Type B pancreatic cell (in vitro differentiated cells): ENCODE results near the gene TRIM44. TPM values are rescaled to one million over a fixed set of nuclear protein-coding genes. Genes with fewer than 3 reads are reported as not detected.

ENCODE experiments used
- DNase-seq: peaks from one replicate; pipeline ENCODE4 v3.0.0; 2021; ENCODE audit warnings: mixed read lengths; ENCODE audit not compliant: unreplicated experiment; ENCODE audit errors: extremely low spot score
- H3K27ac Mint-ChIP-seq: 2 replicates; pipeline ENCODE4 v1.8.0; 2021; ENCODE audit warnings: mild to moderate bottlenecking, mixed read lengths
- H3K27me3 Mint-ChIP-seq: 2 replicates; pipeline ENCODE4 v1.8.0; 2021; ENCODE audit warnings: mixed read lengths
- H3K36me3 Mint-ChIP-seq: 2 replicates; pipeline ENCODE4 v1.8.0; 2021; ENCODE audit warnings: mixed read lengths
- H3K4me1 Mint-ChIP-seq: one replicate; pipeline ENCODE4 v1.8.0; 2021; ENCODE audit warnings: mixed read lengths; ENCODE audit not compliant: unreplicated experiment
- H3K4me3 Mint-ChIP-seq: 2 replicates; pipeline ENCODE4 v1.8.0; 2021; ENCODE audit warnings: mild to moderate bottlenecking, mixed read lengths
- H3K9me3 Mint-ChIP-seq: 2 replicates; pipeline ENCODE4 v1.8.0; 2021; ENCODE audit warnings: mixed read lengths
- CTCF ChIP-seq: fragments of 200-600 bp; sonication (generic); conservative IDR thresholded peaks from 2 replicates; pipeline ENCODE4 v1.5.0; 2021; ENCODE audit warnings: antibody characterized with exemption, mild to moderate bottlenecking
- total RNA-seq: library from RNA; stranded (reverse); gene quantifications from 2 replicates; pipeline ENCODE4 v1.2.1, GENCODE V29; 2021; ENCODE audit warnings: low replicate concordance

The TRIM44 gene
- total RNA-seq, 1 donor from 2014 or later: 70.6 TPM

GRCh38 chr11:35811783-35812182, 149.2 kb downstream of the TRIM44 start:
- peaks cover 52% of the 10 kb centered on the region for H3K4me1 Mint-ChIP-seq
- no peak overlapping the region for H3K4me3 Mint-ChIP-seq

GRCh38 chr11:35812828-35813227, 150.3 kb downstream of the TRIM44 start:
- Mint-ChIP-seq H3K4me1 (peaks cover 52% of the 10 kb centered on the region), H3K36me3 (peaks cover 38% of the 10 kb centered on the region), H3K4me3 (no peak overlapping the region), H3K27ac (no peak overlapping the region), H3K9me3 (peaks cover 7% of the 10 kb centered on the region), H3K27me3 (no peaks in the 10 kb centered on the region)
- no peak for TF ChIP-seq CTCF
- no peak for DNase-seq

More at GRCh38 chr11:35811783-35812182, 149.2 kb downstream of the TRIM44 start:
- no peak for DNase-seq
- H3K27me3 Mint-ChIP-seq: no peaks in the 10 kb centered on the region
- no peak for TF ChIP-seq CTCF
- H3K9me3 Mint-ChIP-seq: no peaks in the 10 kb centered on the region
- no peak overlapping the region for H3K27ac Mint-ChIP-seq
- peaks cover 34% of the 10 kb centered on the region for H3K36me3 Mint-ChIP-seq

- TF ChIP-seq CTCF: no peak
- H3K4me1 Mint-ChIP-seq: peaks cover 46% of the 10 kb centered on the region
- H3K4me3 Mint-ChIP-seq: no peak overlapping the region
- DNase-seq: no peak
- H3K27ac Mint-ChIP-seq: no peak overlapping the region
- H3K27me3 Mint-ChIP-seq: no peaks in the 10 kb centered on the region
- H3K36me3 Mint-ChIP-seq: peaks cover 35% of the 10 kb centered on the region
- peaks cover 9% of the 10 kb centered on the region for H3K9me3 Mint-ChIP-seq
Measured at GRCh38 chr11:35814081-35814695, 151.6 kb downstream of the TRIM44 start.

- DNase-seq: no peak
- Mint-ChIP-seq H3K4me1 (peaks cover 41% of the 10 kb centered on the region), H3K36me3 (peaks cover 31% of the 10 kb centered on the region), H3K27me3 (no peaks in the 10 kb centered on the region), H3K9me3 (peaks cover 9% of the 10 kb centered on the region), H3K27ac (no peak overlapping the region), H3K4me3 (no peak overlapping the region)
- TF ChIP-seq CTCF: no peak
Measured at GRCh38 chr11:35814720-35815305, 152.2 kb downstream of the TRIM44 start.

- H3K36me3 Mint-ChIP-seq: peaks cover 31% of the 10 kb centered on the region
- H3K4me1 Mint-ChIP-seq: peaks cover 36% of the 10 kb centered on the region
- DNase-seq: no peak
- peaks cover 9% of the 10 kb centered on the region for H3K9me3 Mint-ChIP-seq
- peak overlapping the region; percentile 1 for H3K4me3 Mint-ChIP-seq
- peak overlapping the region; percentile 1 for H3K27ac Mint-ChIP-seq
- no peaks in the 10 kb centered on the region for H3K27me3 Mint-ChIP-seq
- no peak for TF ChIP-seq CTCF
Measured at GRCh38 chr11:35815556-35816315, 153.2 kb downstream of the TRIM44 start.
